ENCODE measurements around the gene KRT10. TPM values are rescaled to one million over a fixed set of nuclear protein-coding genes. Genes with fewer than 3 reads are reported as not detected.

Gene KRT10
- total and polyA plus RNA-seq, 9 of the 15 experiments (the other 6 are each of a cell fraction or from before 2014, with no cell fraction given), result 47.0 to 179 (median 76.2) TPM

DNA sequence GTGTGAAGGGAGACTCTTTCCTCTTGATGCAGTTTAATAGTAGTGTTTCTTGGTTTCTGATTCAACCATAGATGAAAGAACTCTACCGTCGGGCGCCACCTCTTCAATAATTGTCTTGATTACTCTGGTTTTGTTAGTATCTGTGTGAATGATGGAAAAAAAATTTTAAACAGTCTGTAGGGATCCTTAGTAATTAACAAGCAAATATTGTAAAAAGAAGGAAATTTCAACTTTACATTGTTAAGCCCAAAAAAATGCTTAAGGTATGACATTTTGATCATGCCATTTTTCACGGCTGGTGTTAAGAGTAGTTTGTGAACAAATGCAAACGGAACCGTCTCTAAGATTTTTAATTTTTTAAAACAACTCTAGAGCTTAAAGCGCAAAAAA is 4.1 kb downstream of the KRT10 start:
- no peak overlapping the region; the same call in 1 of the 2 replicates for H2AFZ ChIP-seq (ENCODE audit: low read depth, low read length)
- TF ChIP-seq, protein P1, sequence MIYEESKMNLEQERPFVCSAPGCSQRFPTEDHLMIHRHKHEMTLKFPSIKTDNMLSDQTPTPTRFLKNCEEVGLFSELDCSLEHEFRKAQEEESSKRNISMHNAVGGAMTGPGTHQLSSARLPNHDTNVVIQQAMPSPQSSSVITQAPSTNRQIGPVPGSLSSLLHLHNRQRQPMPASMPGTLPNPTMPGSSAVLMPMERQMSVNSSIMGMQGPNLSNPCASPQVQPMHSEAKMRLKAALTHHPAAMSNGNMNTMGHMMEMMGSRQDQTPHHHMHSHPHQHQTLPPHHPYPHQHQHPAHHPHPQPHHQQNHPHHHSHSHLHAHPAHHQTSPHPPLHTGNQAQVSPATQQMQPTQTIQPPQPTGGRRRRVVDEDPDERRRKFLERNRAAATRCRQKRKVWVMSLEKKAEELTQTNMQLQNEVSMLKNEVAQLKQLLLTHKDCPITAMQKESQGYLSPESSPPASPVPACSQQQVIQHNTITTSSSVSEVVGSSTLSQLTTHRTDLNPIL (CRISPR knock-in tag; IDR thresholded peaks at IDR 0.05), result no peak
- TF ChIP-seq FIP1L1 (IDR thresholded peaks at IDR 0.05; ENCODE audit: low read depth, low read length, poor library complexity, severe bottlenecking) (no peak), BRD4 (IDR thresholded peaks at IDR 0.05) (peak; percentile 41; the same call in 1 of the 2 replicates), MBD2 (IDR thresholded peaks at IDR 0.05; ENCODE audit: borderline replicate concordance, low read depth) (no peak), ARNT (IDR thresholded peaks at IDR 0.05) (0 out of 4 replicates have a peak, but pooled peaks of 1 of the 2 experiments have one; percentile 55), ZNF324 (CRISPR knock-in tag; IDR thresholded peaks at IDR 0.05) (no peak), FOXP1 (CRISPR knock-in tag; IDR thresholded peaks at IDR 0.05) (no peak), CHD1 (IDR thresholded peaks at IDR 0.05; ENCODE audit: low read length) (peak; percentile 36), NFRKB (IDR thresholded peaks at IDR 0.05; ENCODE audit: low read depth) (peak; percentile 55; the same call in 1 of the 2 replicates)
- TF ChIP-seq, protein P2, sequence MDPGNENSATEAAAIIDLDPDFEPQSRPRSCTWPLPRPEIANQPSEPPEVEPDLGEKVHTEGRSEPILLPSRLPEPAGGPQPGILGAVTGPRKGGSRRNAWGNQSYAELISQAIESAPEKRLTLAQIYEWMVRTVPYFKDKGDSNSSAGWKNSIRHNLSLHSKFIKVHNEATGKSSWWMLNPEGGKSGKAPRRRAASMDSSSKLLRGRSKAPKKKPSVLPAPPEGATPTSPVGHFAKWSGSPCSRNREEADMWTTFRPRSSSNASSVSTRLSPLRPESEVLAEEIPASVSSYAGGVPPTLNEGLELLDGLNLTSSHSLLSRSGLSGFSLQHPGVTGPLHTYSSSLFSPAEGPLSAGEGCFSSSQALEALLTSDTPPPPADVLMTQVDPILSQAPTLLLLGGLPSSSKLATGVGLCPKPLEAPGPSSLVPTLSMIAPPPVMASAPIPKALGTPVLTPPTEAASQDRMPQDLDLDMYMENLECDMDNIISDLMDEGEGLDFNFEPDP (CRISPR knock-in tag; IDR thresholded peaks at IDR 0.05), result no peak
- TF ChIP-seq, protein P3, sequence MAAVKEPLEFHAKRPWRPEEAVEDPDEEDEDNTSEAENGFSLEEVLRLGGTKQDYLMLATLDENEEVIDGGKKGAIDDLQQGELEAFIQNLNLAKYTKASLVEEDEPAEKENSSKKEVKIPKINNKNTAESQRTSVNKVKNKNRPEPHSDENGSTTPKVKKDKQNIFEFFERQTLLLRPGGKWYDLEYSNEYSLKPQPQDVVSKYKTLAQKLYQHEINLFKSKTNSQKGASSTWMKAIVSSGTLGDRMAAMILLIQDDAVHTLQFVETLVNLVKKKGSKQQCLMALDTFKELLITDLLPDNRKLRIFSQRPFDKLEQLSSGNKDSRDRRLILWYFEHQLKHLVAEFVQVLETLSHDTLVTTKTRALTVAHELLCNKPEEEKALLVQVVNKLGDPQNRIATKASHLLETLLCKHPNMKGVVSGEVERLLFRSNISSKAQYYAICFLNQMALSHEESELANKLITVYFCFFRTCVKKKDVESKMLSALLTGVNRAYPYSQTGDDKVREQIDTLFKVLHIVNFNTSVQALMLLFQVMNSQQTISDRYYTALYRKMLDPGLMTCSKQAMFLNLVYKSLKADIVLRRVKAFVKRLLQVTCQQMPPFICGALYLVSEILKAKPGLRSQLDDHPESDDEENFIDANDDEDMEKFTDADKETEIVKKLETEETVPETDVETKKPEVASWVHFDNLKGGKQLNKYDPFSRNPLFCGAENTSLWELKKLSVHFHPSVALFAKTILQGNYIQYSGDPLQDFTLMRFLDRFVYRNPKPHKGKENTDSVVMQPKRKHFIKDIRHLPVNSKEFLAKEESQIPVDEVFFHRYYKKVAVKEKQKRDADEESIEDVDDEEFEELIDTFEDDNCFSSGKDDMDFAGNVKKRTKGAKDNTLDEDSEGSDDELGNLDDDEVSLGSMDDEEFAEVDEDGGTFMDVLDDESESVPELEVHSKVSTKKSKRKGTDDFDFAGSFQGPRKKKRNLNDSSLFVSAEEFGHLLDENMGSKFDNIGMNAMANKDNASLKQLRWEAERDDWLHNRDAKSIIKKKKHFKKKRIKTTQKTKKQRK (IDR thresholded peaks at IDR 0.05; ENCODE audit: borderline replicate concordance, low read depth, low read length), result no peak
- TF ChIP-seq, protein P4, sequence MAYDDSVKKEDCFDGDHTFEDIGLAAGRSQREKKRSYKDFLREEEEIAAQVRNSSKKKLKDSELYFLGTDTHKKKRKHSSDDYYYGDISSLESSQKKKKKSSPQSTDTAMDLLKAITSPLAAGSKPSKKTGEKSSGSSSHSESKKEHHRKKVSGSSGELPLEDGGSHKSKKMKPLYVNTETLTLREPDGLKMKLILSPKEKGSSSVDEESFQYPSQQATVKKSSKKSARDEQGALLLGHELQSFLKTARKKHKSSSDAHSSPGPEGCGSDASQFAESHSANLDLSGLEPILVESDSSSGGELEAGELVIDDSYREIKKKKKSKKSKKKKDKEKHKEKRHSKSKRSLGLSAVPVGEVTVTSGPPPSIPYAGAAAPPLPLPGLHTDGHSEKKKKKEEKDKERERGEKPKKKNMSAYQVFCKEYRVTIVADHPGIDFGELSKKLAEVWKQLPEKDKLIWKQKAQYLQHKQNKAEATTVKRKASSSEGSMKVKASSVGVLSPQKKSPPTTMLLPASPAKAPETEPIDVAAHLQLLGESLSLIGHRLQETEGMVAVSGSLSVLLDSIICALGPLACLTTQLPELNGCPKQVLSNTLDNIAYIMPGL (CRISPR knock-in tag; IDR thresholded peaks at IDR 0.05), result no peak
- TF ChIP-seq, protein P5, sequence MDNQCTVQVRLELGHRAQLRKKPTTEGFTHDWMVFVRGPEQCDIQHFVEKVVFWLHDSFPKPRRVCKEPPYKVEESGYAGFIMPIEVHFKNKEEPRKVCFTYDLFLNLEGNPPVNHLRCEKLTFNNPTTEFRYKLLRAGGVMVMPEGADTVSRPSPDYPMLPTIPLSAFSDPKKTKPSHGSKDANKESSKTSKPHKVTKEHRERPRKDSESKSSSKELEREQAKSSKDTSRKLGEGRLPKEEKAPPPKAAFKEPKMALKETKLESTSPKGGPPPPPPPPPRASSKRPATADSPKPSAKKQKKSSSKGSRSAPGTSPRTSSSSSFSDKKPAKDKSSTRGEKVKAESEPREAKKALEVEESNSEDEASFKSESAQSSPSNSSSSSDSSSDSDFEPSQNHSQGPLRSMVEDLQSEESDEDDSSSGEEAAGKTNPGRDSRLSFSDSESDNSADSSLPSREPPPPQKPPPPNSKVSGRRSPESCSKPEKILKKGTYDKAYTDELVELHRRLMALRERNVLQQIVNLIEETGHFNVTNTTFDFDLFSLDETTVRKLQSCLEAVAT (IDR thresholded peaks at IDR 0.05), result peak in 1 of 2 experiments; percentile 65; a peak in 1 of 4 replicates

More for the DNA sequence above, 4.1 kb downstream of the KRT10 start:
- TSS peak; percentile 85 for BruUV-seq (replicated peaks)
- H3K27ac ChIP-seq (ENCODE audit: extremely low read depth, low read depth, low read length), result peak overlapping the region; percentile 99
- intact Hi-C loops (cut with micrococcal nuclease) (loop anchor here (5.0 kb wide), 1 partner anchor 849 kb away; no protein-coding TSS in a partner anchor), in situ Hi-C loops (cut with MboI) (no loop called here)
- H3K9me1 ChIP-seq (ENCODE audit: control insufficient read depth, insufficient read depth, low read length), result peaks cover 5% of the 10 kb centered on the region
- no peaks in the 10 kb centered on the region for H3K27me3 ChIP-seq (ENCODE audit: control insufficient read depth in 2 of 2, insufficient read depth in 2 of 2, low read length in 2 of 2)
- H4K20me1 ChIP-seq (replicated peaks; ENCODE audit: control insufficient read depth, insufficient read depth, low read length), result no peaks in the 10 kb centered on the region
- ChIA-PET POLR2A (interaction anchor here (0.6 to 2.0 kb wide), 12 partner anchors 9 to 904 kb away, joined by 3 to 14 read pairs (median 4); partner anchors contain the start of genes EIF1 and KRT20), CTCF (ENCODE audit: low intra/inter-chr PET ratio) (no interaction called here)
- no peak for ATAC-seq
- H3K36me3 ChIP-seq (ENCODE audit: control insufficient read depth, insufficient read depth, low read length), result peaks cover 34% of the 10 kb centered on the region
- H3K4me2 ChIP-seq (ENCODE audit: insufficient read depth, low read length), result peak overlapping the region; percentile 84
- no peak for DNase-seq (ENCODE audit: extremely low read depth in 1 of 4, low spot score in 3 of 4)
- FAIRE-seq, result no peak
- peaks cover 60% of the 10 kb centered on the region for H3K79me2 ChIP-seq (ENCODE audit: control insufficient read depth, insufficient read depth, low read length)
- peak overlapping the region; percentile 90 to 97 for H3K9ac ChIP-seq (ENCODE audit: insufficient read depth in 1 of 2, low read depth in 2 of 2, low read length in 2 of 2)
- peaks cover 12 to 34% of the 10 kb centered on the region in 2 experiments for H3K4me1 ChIP-seq (replicated peaks in 1 of 2; ENCODE audit: control insufficient read depth in 2 of 2, insufficient read depth in 2 of 2, low read length in 2 of 2)
- no peaks in the 10 kb centered on the region for H3K9me3 ChIP-seq (replicated peaks; ENCODE audit: control insufficient read depth, insufficient read depth, low read depth, low read length)
- 2% methylated on average over 7 of the region's 7 CpGs for WGBS (ENCODE audit: insufficient coverage, low coverage, missing lambda C conversion rate)
- peak overlapping the region; percentile 67 for H3K4me3 ChIP-seq
